ENCODE measurements around the gene FAXC. TPM values are rescaled to one million over a fixed set of nuclear protein-coding genes. Genes with fewer than 3 reads are reported as not detected.

Gene FAXC
- total and polyA plus RNA-seq, 2 of the 8 experiments (the other 6 are each of a cell fraction or from before 2014, with no cell fraction given) = 23.2 to 29.8 TPM

- Histone ChIP-seq H4K5ac (ENCODE audit: insufficient read length, low read depth, low read length) (no peak overlapping the region), H4K20me1 (replicated peaks in 1 of 2; ENCODE audit: control insufficient read depth in 1 of 2, insufficient read depth in 2 of 2, low read length in 2 of 2) (no peaks in the 10 kb centered on the region), H3K79me1 (ENCODE audit: low read depth, low read length) (no peaks in the 10 kb centered on the region), H4K91ac (replicated peaks; ENCODE audit: insufficient read length, low read length) (no peak overlapping the region), H4K8ac (ENCODE audit: extremely low read depth, insufficient read depth, low read length) (no peak overlapping the region), H2BK120ac (replicated peaks; ENCODE audit: low read depth, low read length) (no peak overlapping the region), H3K4ac (replicated peaks; ENCODE audit: insufficient read length, low read depth, low read length) (no peak overlapping the region), H3K18ac (ENCODE audit: extremely low read depth, low read length) (no peak overlapping the region), H3K23me2 (ENCODE audit: low read depth, low read length) (no peaks in the 10 kb centered on the region), H3K23ac (ENCODE audit: insufficient read length) (no peak overlapping the region), H2AK5ac (ENCODE audit: low read depth, low read length) (no peak overlapping the region), H3K27me3 (replicated peaks in 1 of 4; ENCODE audit: control insufficient read depth in 3 of 4, extremely low read depth in 1 of 4, insufficient read depth in 3 of 4, low read length in 3 of 4) (no peaks in the 10 kb centered on the region), H3K9ac (replicated peaks in 1 of 4; ENCODE audit: extremely low read depth in 1 of 4, low read depth in 3 of 4, low read length in 3 of 4) (no peak overlapping the region), H3K14ac (ENCODE audit: insufficient read length) (no peak overlapping the region), H3K4me2 (ENCODE audit: insufficient read depth in 1 of 2, low read depth in 2 of 2, low read length in 2 of 2) (no peak overlapping the region), H2BK20ac (ENCODE audit: low read length) (no peak overlapping the region), H3K36me3 (ENCODE audit: control insufficient read depth in 2 of 4, insufficient read depth in 4 of 4, low read length in 3 of 4) (no peaks in the 10 kb centered on the region), H3K27ac (ENCODE audit: low read depth, low read length) (no peak overlapping the region), H3K79me2 (ENCODE audit: control insufficient read depth in 1 of 2, insufficient read depth in 2 of 2, low read length in 2 of 2) (no peaks in the 10 kb centered on the region), H3K4me1 (replicated peaks in 1 of 4; ENCODE audit: control insufficient read depth in 3 of 4, insufficient read depth in 4 of 4, low read length in 3 of 4) (no peaks in the 10 kb centered on the region), H3K56ac (replicated peaks; ENCODE audit: insufficient read length, low read depth, low read length) (no peak overlapping the region), H2BK5ac (ENCODE audit: low read depth, low read length) (no peak overlapping the region), H2BK12ac (ENCODE audit: low read depth, low read length) (no peak overlapping the region), H3K4me3 (ENCODE audit: extremely low read depth in 1 of 4, insufficient read depth in 2 of 4, low read depth in 3 of 4, low read length in 4 of 4) (no peak overlapping the region), H3K9me3 (ENCODE audit: insufficient read depth in 2 of 2, low read depth in 1 of 2, low read length in 1 of 2) (no peaks in the 10 kb centered on the region), H2AFZ (ENCODE audit: low read length) (no peak overlapping the region), H2BK15ac (ENCODE audit: low read length) (no peak overlapping the region)
- DNase-seq (ENCODE audit: low read depth in 1 of 2, low spot score in 2 of 2) (no peak), FAIRE-seq (no peak)
- CTCF ChIA-PET (ENCODE audit: partially characterized antibody) = interaction anchor here (10.6 kb wide), 1 partner anchor 91 kb away, joined by 167 read pairs; no protein-coding TSS in a partner anchor
- POLR2A ChIA-PET (ENCODE audit: partially characterized antibody) = no interaction called here
- TF ChIP-seq SRF (IDR thresholded peaks at IDR 0.05; ENCODE audit: low read depth, low read length) (no peak), ZNF274 (IDR thresholded peaks at IDR 0.05; ENCODE audit: borderline replicate concordance, extremely low read depth, low read length) (no peak), ASH2L (IDR thresholded peaks at IDR 0.05; ENCODE audit: low read length) (no peak), JUND (IDR thresholded peaks at IDR 0.05; ENCODE audit: low read length) (no peak), CHD1 (IDR thresholded peaks at IDR 0.05; ENCODE audit: low read depth, low read length) (no peak), E2F6 (IDR thresholded peaks at IDR 0.05) (no peak), FOSL1 (IDR thresholded peaks at IDR 0.05; ENCODE audit: insufficient read depth, low read depth, low read length) (no peak), USF2 (IDR thresholded peaks at IDR 0.05; ENCODE audit: low read length) (no peak), SIN3A (conservative IDR thresholded peaks at IDR 0.05 in 1 of 2, IDR thresholded peaks at IDR 0.05 in 1 of 2; ENCODE audit: low read depth in 1 of 2, low read length in 2 of 2) (no peak), KDM5A (IDR thresholded peaks at IDR 0.05; ENCODE audit: low read length) (no peak), TEAD4 (IDR thresholded peaks at IDR 0.05; ENCODE audit: low read depth, low read length) (no peak), CEBPB (IDR thresholded peaks at IDR 0.05; ENCODE audit: low read depth, low read length) (no peak), GTF2F1 (IDR thresholded peaks at IDR 0.05; ENCODE audit: borderline replicate concordance, low read depth, low read length) (no peak), RXRA (IDR thresholded peaks at IDR 0.05; ENCODE audit: insufficient read depth, low read depth, low read length) (no peak)
- 88% methylated on average over 1 of the region's 1 CpG; no CpG with 5 or more reads in 1 of the 2 experiments for WGBS, 2 experiments (ENCODE audit: extremely low coverage in 1 of 2, insufficient coverage in 1 of 2, insufficient read length in 1 of 2, insufficient replicate concordance in 2 of 2, low coverage in 1 of 2, low lambda C conversion rate in 2 of 2, missing lambda C conversion rate in 1 of 2)
Measured at GRCh38 chr6:99246602-99247001, 102.9 kb downstream of the FAXC start.
